ENCODE measurements around the gene TLE2. TPM values are rescaled to one million over a fixed set of nuclear protein-coding genes. Genes with fewer than 3 reads are reported as not detected.

The TLE2 gene
- polyA plus RNA-seq, 4 donors = 3.8 to 66.0 (median 12.3) TPM

- 0 to 1% (median 1%) methylated on average over 47 to 51 of the region's 51 CpGs for WGBS, 3 donors
- H3K27ac ChIP-seq (ENCODE audit: low read depth in 1 of 3, low read length in 2 of 3) = peak within 1 kb of the TSS in 1 of 3 donors; percentile 54
- H3K9me3 ChIP-seq (ENCODE audit: control insufficient read depth in 2 of 2, insufficient read depth in 1 of 2, low read depth in 1 of 2, low read length in 1 of 2) = no peaks in the 10 kb centered on the region
- peak within 1 kb of the TSS; percentile 27 to 31 (median 29) for H3K4me3 ChIP-seq (ENCODE audit: low read depth in 1 of 3, low read length in 3 of 3)
- no peaks in the 10 kb centered on the region for H3K36me3 ChIP-seq (ENCODE audit: control insufficient read depth in 3 of 3, insufficient read depth in 2 of 3, low read depth in 1 of 3, low read length in 3 of 3)
- H3K27me3 ChIP-seq (ENCODE audit: control insufficient read depth in 3 of 3, insufficient read depth in 3 of 3, low read length in 3 of 3) = peaks cover 0 to 9% (median 0%) of the 10 kb centered on the region in 3 donors
- no peak for FAIRE-seq
- peaks cover 3 to 16% (median 7%) of the 10 kb centered on the region in 3 donors for H3K4me1 ChIP-seq (ENCODE audit: control insufficient read depth in 3 of 3, insufficient read depth in 2 of 3, low read depth in 1 of 3, low read length in 2 of 3)
- peak; percentile 96 to 98 for DNase-seq
These were observed 51.9 kb downstream of the TLE2 start, which contains the start of gene TLE6 for GRCh38 chr19:2977001-2977745. Gene TLE6, plus strand, starts transcription at chr19:2977564. Its CDS starts 670 bp downstream, at chr19:2978234.

GRCh38 chr19:2976609-2977000 lies 52.5 kb downstream of the TLE2 start:
- no peak for FAIRE-seq

GRCh38 chr19:2974342-2975041 lies 54.6 kb downstream of the TLE2 start:
- DNase-seq = no peak
- H3K4me1 ChIP-seq (ENCODE audit: control insufficient read depth in 3 of 3, insufficient read depth in 2 of 3, low read depth in 1 of 3, low read length in 2 of 3) = peaks cover 3 to 16% (median 7%) of the 10 kb centered on the region in 3 donors
- FAIRE-seq = no peak
- H3K4me3 ChIP-seq (ENCODE audit: low read depth in 1 of 3, low read length in 3 of 3) = no peak overlapping the region
- H3K27me3 ChIP-seq (ENCODE audit: control insufficient read depth in 3 of 3, insufficient read depth in 3 of 3, low read length in 3 of 3) = peaks cover 0 to 6% (median 0%) of the 10 kb centered on the region in 3 donors
- no peaks in the 10 kb centered on the region for H3K9me3 ChIP-seq (ENCODE audit: control insufficient read depth in 2 of 2, insufficient read depth in 1 of 2, low read depth in 1 of 2, low read length in 1 of 2)
- H3K36me3 ChIP-seq (ENCODE audit: control insufficient read depth in 3 of 3, insufficient read depth in 2 of 3, low read depth in 1 of 3, low read length in 3 of 3) = no peaks in the 10 kb centered on the region
- peak overlapping the region in 1 of 3 donors; percentile 54 for H3K27ac ChIP-seq (ENCODE audit: low read depth in 1 of 3, low read length in 2 of 3)
- WGBS, 3 donors = 13 to 20% (median 16%) methylated on average over 14 of the region's 14 CpGs

More at GRCh38 chr19:2976609-2977000, 52.5 kb downstream of the TLE2 start:
- Histone ChIP-seq H3K9me3 (ENCODE audit: control insufficient read depth in 2 of 2, insufficient read depth in 1 of 2, low read depth in 1 of 2, low read length in 1 of 2) (no peaks in the 10 kb centered on the region), H3K4me3 (ENCODE audit: low read depth in 1 of 3, low read length in 3 of 3) (peak overlapping the region; percentile 27 to 31 (median 29)), H3K36me3 (ENCODE audit: control insufficient read depth in 3 of 3, insufficient read depth in 2 of 3, low read depth in 1 of 3, low read length in 3 of 3) (no peaks in the 10 kb centered on the region), H3K27me3 (ENCODE audit: control insufficient read depth in 3 of 3, insufficient read depth in 3 of 3, low read length in 3 of 3) (peaks cover 0 to 9% (median 0%) of the 10 kb centered on the region in 3 donors), H3K27ac (ENCODE audit: low read depth in 1 of 3, low read length in 2 of 3) (peak overlapping the region in 1 of 3 donors; percentile 54), H3K4me1 (ENCODE audit: control insufficient read depth in 3 of 3, insufficient read depth in 2 of 3, low read depth in 1 of 3, low read length in 2 of 3) (peaks cover 3 to 16% (median 7%) of the 10 kb centered on the region in 3 donors)
- no peak for DNase-seq
- 14 to 15% (median 14%) methylated on average over 15 of the region's 15 CpGs for WGBS, 3 donors

DNA sequence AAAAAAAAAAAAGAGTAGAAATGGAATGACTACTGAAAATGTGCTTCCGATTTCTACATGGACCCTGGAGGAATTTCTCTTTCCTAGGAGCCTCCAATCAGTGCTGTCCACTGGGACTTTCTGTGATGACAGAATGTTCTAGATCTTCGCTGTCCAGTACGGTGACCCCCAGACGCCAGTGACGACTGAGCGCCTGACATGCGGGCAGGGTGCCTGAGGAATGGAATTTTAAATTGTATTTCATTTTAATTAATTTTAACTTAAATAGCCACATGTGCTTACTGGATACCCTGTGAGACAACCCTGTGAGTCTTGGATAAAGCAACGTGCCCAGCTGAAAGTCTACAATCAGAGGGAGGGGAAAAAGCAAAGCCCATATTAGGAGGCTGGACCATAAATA lies 55.9 kb downstream of the TLE2 start:
- Histone ChIP-seq H3K4me3 (ENCODE audit: low read depth in 1 of 3, low read length in 3 of 3) (no peak overlapping the region), H3K4me1 (ENCODE audit: control insufficient read depth in 3 of 3, insufficient read depth in 2 of 3, low read depth in 1 of 3, low read length in 2 of 3) (peaks cover 3 to 16% (median 7%) of the 10 kb centered on the region in 3 donors), H3K9me3 (ENCODE audit: control insufficient read depth in 2 of 2, insufficient read depth in 1 of 2, low read depth in 1 of 2, low read length in 1 of 2) (no peaks in the 10 kb centered on the region), H3K36me3 (ENCODE audit: control insufficient read depth in 3 of 3, insufficient read depth in 2 of 3, low read depth in 1 of 3, low read length in 3 of 3) (no peaks in the 10 kb centered on the region), H3K27ac (ENCODE audit: low read depth in 1 of 3, low read length in 2 of 3) (peak overlapping the region in 1 of 3 donors; percentile 72), H3K27me3 (ENCODE audit: control insufficient read depth in 3 of 3, insufficient read depth in 3 of 3, low read length in 3 of 3) (peaks cover 0 to 6% (median 0%) of the 10 kb centered on the region in 3 donors)
- FAIRE-seq (no peak), DNase-seq (no peak)
- 65 to 80% (median 77%) methylated on average over 8 of the region's 8 CpGs for WGBS, 3 donors

DNA sequence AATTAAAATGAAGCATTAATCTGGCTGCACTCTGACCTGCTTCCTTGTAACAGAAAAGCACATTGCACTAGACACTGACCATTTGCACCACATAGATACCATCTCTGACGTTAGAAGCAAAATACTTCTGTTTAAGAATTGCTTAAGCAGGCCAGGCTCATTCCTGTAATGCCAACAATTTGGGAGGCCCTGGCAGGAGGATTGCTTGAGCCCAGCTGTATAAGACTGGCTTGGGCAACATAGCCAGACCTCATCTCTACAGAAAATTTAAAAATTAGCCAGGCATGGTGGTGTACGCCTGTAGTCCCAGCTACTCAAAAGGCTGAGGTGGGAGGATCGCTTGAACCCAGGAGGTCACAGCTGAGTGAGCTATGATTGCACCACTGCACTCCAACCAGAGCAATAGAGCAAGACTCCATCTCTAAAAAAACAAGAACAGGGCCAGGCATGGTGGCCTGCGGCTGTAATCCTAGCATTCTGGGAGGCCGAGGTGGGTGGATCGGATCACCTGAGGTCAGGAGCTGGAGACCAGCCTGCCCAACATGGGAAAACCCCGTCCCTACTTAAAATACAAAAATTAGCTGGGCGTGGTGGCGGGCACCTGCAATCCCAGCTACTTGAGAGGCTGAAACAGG lies 58.8 kb downstream of the TLE2 start:
- FAIRE-seq (no peak), DNase-seq (no peak)
- no peaks in the 10 kb centered on the region for H3K9me3 ChIP-seq (ENCODE audit: control insufficient read depth in 2 of 2, insufficient read depth in 1 of 2, low read depth in 1 of 2, low read length in 1 of 2)
- H3K36me3 ChIP-seq (ENCODE audit: control insufficient read depth in 3 of 3, insufficient read depth in 2 of 3, low read depth in 1 of 3, low read length in 3 of 3) = no peaks in the 10 kb centered on the region
- no peaks in the 10 kb centered on the region for H3K27me3 ChIP-seq (ENCODE audit: control insufficient read depth in 3 of 3, insufficient read depth in 3 of 3, low read length in 3 of 3)
- peak overlapping the region in 1 of 3 donors; percentile 9 for H3K27ac ChIP-seq (ENCODE audit: low read depth in 1 of 3, low read length in 2 of 3)
- no peak overlapping the region for H3K4me3 ChIP-seq (ENCODE audit: low read depth in 1 of 3, low read length in 3 of 3)
- peaks cover 0 to 3% (median 0%) of the 10 kb centered on the region in 3 donors for H3K4me1 ChIP-seq (ENCODE audit: control insufficient read depth in 3 of 3, insufficient read depth in 2 of 3, low read depth in 1 of 3, low read length in 2 of 3)
- 75 to 79% (median 77%) methylated on average over 9 of the region's 9 CpGs for WGBS, 3 donors

DNA sequence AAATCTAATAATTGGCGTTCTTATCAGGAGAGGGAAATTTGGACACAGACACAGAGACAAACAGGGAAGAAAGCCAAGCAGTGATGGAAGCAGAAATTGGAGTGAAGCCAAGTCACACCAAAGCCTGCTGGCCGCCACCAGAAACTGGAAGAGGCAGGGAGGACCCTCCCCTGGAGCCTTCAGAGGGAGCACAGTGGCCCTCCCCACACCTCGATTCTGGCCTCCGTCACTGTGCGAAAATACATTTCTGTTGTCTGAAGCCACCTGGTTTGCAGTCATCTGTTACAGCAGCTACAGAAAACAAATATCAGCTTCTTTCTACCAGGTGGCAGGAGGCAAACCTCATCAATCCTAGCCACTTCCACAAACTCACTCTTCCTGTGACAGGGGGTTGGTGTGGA lies 60.0 kb downstream of the TLE2 start:
- Histone ChIP-seq H3K27ac (ENCODE audit: low read depth in 1 of 3, low read length in 2 of 3) (peak overlapping the region in 2 of 3 donors; percentile 56 to 70), H3K4me1 (ENCODE audit: control insufficient read depth in 3 of 3, insufficient read depth in 2 of 3, low read depth in 1 of 3, low read length in 2 of 3) (no peaks in the 10 kb centered on the region), H3K9me3 (ENCODE audit: control insufficient read depth in 2 of 2, insufficient read depth in 1 of 2, low read depth in 1 of 2, low read length in 1 of 2) (no peaks in the 10 kb centered on the region), H3K36me3 (ENCODE audit: control insufficient read depth in 3 of 3, insufficient read depth in 2 of 3, low read depth in 1 of 3, low read length in 3 of 3) (no peaks in the 10 kb centered on the region), H3K4me3 (ENCODE audit: low read depth in 1 of 3, low read length in 3 of 3) (no peak overlapping the region), H3K27me3 (ENCODE audit: control insufficient read depth in 3 of 3, insufficient read depth in 3 of 3, low read length in 3 of 3) (no peaks in the 10 kb centered on the region)
- FAIRE-seq = no peak
- DNase-seq = peak in 1 of 2 donors; percentile 55
- 7 to 17% (median 17%) methylated on average over 5 of the region's 5 CpGs for WGBS, 3 donors

- H3K9me3 ChIP-seq (ENCODE audit: control insufficient read depth in 2 of 2, insufficient read depth in 1 of 2, low read depth in 1 of 2, low read length in 1 of 2) = no peaks in the 10 kb centered on the region
- no peak overlapping the region for H3K27ac ChIP-seq (ENCODE audit: low read depth in 1 of 3, low read length in 2 of 3)
- H3K36me3 ChIP-seq (ENCODE audit: control insufficient read depth in 3 of 3, insufficient read depth in 2 of 3, low read depth in 1 of 3, low read length in 3 of 3) = no peaks in the 10 kb centered on the region
- DNase-seq (no peak), FAIRE-seq (no peak)
- 53 to 82% (median 66%) methylated on average over 8 of the region's 8 CpGs for WGBS, 3 donors
- H3K27me3 ChIP-seq (ENCODE audit: control insufficient read depth in 3 of 3, insufficient read depth in 3 of 3, low read length in 3 of 3) = no peaks in the 10 kb centered on the region
- H3K4me1 ChIP-seq (ENCODE audit: control insufficient read depth in 3 of 3, insufficient read depth in 2 of 3, low read depth in 1 of 3, low read length in 2 of 3) = no peaks in the 10 kb centered on the region
- no peak overlapping the region for H3K4me3 ChIP-seq (ENCODE audit: low read depth in 1 of 3, low read length in 3 of 3)
These were observed 61.1 kb downstream of the TLE2 start for GRCh38 chr19:2967972-2968371.

- Histone ChIP-seq H3K9me3 (ENCODE audit: control insufficient read depth in 2 of 2, insufficient read depth in 1 of 2, low read depth in 1 of 2, low read length in 1 of 2) (no peaks in the 10 kb centered on the region), H3K27ac (ENCODE audit: low read depth in 1 of 3, low read length in 2 of 3) (no peak overlapping the region), H3K27me3 (ENCODE audit: control insufficient read depth in 3 of 3, insufficient read depth in 3 of 3, low read length in 3 of 3) (no peaks in the 10 kb centered on the region), H3K4me1 (ENCODE audit: control insufficient read depth in 3 of 3, insufficient read depth in 2 of 3, low read depth in 1 of 3, low read length in 2 of 3) (no peaks in the 10 kb centered on the region), H3K4me3 (ENCODE audit: low read depth in 1 of 3, low read length in 3 of 3) (no peak overlapping the region), H3K36me3 (ENCODE audit: control insufficient read depth in 3 of 3, insufficient read depth in 2 of 3, low read depth in 1 of 3, low read length in 3 of 3) (no peaks in the 10 kb centered on the region)
- DNase-seq (no peak), FAIRE-seq (no peak)
- WGBS, 3 donors = 93 to 97% (median 93%) methylated on average over 4 to 5 of the region's 5 CpGs
These were observed 64.2 kb downstream of the TLE2 start for GRCh38 chr19:2964874-2965273.
